Fibroblast of lung (primary cell): Measurements from ENCODE around the gene AEBP2.

ENCODE experiments used
- EZH2 ChIP-seq: IDR thresholded peaks from 2 replicates; pipeline ENCODE4 v1.5.1; 2012; ENCODE audit warnings: low read length, control low read depth, mild to moderate bottlenecking; ENCODE audit errors: missing control alignments
- TF ChIP-seq, protein P1 (sequence below), 2 donors: IDR thresholded peaks in 1 of 2; conservative IDR thresholded peaks in 1 of 2; 1 replicate in 1 of 2; 2 replicates in 1 of 2; pipeline ENCODE4 v1.5.1; 2011 to 2012; ENCODE audit warnings: low read length in 2 of 2, control low read depth in 1 of 2, inconsistent platforms in 1 of 2, low read depth in 1 of 2, mild to moderate bottlenecking in 1 of 2

DNA sequence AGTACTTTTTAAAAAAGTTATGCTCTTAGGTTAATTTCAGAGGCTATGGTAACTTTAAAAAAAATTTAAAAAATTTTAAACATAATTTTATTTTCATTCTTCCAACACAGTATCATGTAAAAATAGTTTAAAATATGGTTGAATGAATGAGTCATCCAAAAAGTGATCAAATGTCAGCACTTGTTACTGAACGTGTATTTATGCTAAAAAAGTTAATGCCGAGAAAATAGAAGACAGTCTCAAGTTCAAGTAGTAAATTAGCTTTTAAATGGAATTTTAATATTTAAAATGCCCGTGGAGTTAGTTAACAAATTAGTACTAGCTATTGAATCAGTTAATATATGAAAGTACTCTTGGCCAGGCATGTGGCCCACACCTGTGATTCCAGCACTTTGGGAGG lies 4.8 kb downstream of the AEBP2 start:
- TF ChIP-seq, protein P1, sequence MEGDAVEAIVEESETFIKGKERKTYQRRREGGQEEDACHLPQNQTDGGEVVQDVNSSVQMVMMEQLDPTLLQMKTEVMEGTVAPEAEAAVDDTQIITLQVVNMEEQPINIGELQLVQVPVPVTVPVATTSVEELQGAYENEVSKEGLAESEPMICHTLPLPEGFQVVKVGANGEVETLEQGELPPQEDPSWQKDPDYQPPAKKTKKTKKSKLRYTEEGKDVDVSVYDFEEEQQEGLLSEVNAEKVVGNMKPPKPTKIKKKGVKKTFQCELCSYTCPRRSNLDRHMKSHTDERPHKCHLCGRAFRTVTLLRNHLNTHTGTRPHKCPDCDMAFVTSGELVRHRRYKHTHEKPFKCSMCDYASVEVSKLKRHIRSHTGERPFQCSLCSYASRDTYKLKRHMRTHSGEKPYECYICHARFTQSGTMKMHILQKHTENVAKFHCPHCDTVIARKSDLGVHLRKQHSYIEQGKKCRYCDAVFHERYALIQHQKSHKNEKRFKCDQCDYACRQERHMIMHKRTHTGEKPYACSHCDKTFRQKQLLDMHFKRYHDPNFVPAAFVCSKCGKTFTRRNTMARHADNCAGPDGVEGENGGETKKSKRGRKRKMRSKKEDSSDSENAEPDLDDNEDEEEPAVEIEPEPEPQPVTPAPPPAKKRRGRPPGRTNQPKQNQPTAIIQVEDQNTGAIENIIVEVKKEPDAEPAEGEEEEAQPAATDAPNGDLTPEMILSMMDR (conservative IDR thresholded peaks at IDR 0.05 in 1 of 2, IDR thresholded peaks at IDR 0.05 in 1 of 2; ENCODE audit: low read depth in 1 of 2, low read length in 2 of 2): no peak
- TF ChIP-seq EZH2: no peak
